GM18951 (cell line): ENCODE results near the gene SHISA4.

Source experiments
- POLR2A ChIP-seq: IDR thresholded peaks from 4 replicates; pipeline ENCODE4 v1.6.1; 2011; ENCODE audit warnings: mild to moderate bottlenecking; ENCODE audit not compliant: insufficient read length, insufficient read depth; ENCODE audit errors: extremely low read depth
- in situ Hi-C: fragments of 300-500 bp; cut with MboI; formaldehyde crosslinking; loops from one replicate; pipeline ENCODE4 v1.12.0; 2022; ENCODE audit warnings: low sequenced_read_pairs, mixed read lengths, inconsistent platforms; ENCODE audit not compliant: unreplicated experiment

Gene SHISA4

GRCh38 chr1:201886103-201886885 lies 2.4 kb upstream of the SHISA4 start:
- TF ChIP-seq POLR2A = no peak
- in situ Hi-C loops = no loop called here

- in situ Hi-C loops = no loop called here
- no peak for TF ChIP-seq POLR2A
Observed at GRCh38 chr1:201887116-201887866, 1.4 kb upstream of the SHISA4 start.

- in situ Hi-C loops = no loop called here
- no peak for TF ChIP-seq POLR2A
Observed at GRCh38 chr1:201889090-201889968, 631 bp downstream of the SHISA4 start.

- no peak for TF ChIP-seq POLR2A
- in situ Hi-C loops = loop anchor here (5.0 to 10.0 kb wide), 2 partner anchors 77 to 235 kb away; partner anchors contain the start of gene GPR37L1
Observed at GRCh38 chr1:201890223-201890622, 1.5 kb downstream of the SHISA4 start.

GRCh38 chr1:201890806-201891450 lies 2.2 kb downstream of the SHISA4 start:
- in situ Hi-C loops = loop anchor here (5.0 to 10.0 kb wide), 2 partner anchors 76 to 234 kb away; partner anchors contain the start of gene GPR37L1

GRCh38 chr1:201891451-201892045 lies 2.9 kb downstream of the SHISA4 start:
- TF ChIP-seq POLR2A = no peak
- in situ Hi-C loops = loop anchor here (5.0 to 10.0 kb wide), 2 partner anchors 76 to 233 kb away; partner anchors contain the start of gene GPR37L1

More at GRCh38 chr1:201890806-201891450, 2.2 kb downstream of the SHISA4 start:
- no peak for TF ChIP-seq POLR2A

GRCh38 chr1:201892211-201892610 lies 3.5 kb downstream of the SHISA4 start:
- in situ Hi-C loops = loop anchor here (5.0 to 10.0 kb wide), 2 partner anchors 75 to 233 kb away; partner anchors contain the start of gene GPR37L1
- TF ChIP-seq POLR2A = no peak

- TF ChIP-seq POLR2A = no peak
- in situ Hi-C loops = loop anchor here (5.0 to 10.0 kb wide), 2 partner anchors 74 to 231 kb away; partner anchors contain the start of gene GPR37L1
Observed at GRCh38 chr1:201893431-201893830, 4.7 kb downstream of the SHISA4 start.

- no peak for TF ChIP-seq POLR2A
- in situ Hi-C loops = loop anchor here (5.0 to 10.0 kb wide), 2 partner anchors 73 to 230 kb away; partner anchors contain the start of gene GPR37L1
Observed at GRCh38 chr1:201894343-201895119, 5.8 kb downstream of the SHISA4 start.

GRCh38 chr1:201895120-201895665 lies 6.5 kb downstream of the SHISA4 start:
- no peak for TF ChIP-seq POLR2A
- in situ Hi-C loops = loop anchor here (10.0 kb wide), 1 partner anchor 230 kb away; the partner anchor contains the start of gene GPR37L1
